Loucy (cell line): ENCODE measurements around the gene GRID2IP.
"Not testable (repeated sequence)": the region's sequence is repeated elsewhere in the genome, so short reads cannot be mapped to it uniquely, and the experiment has no call there.

ENCODE experiments used
- H2AFZ ChIP-seq: fragments of 200-600 bp; sonication (generic); 2 replicates; pipeline ENCODE4 v1.6.0; 2016; ENCODE audit warnings: antibody characterized with exemption, mild to moderate bottlenecking, low read length, moderate library complexity
- H3F3A ChIP-seq: fragments of 200-600 bp; 2 replicates; pipeline ENCODE4 v1.6.0; 2016; ENCODE audit warnings: antibody characterized with exemption, low read depth, mild to moderate bottlenecking
- H3K27me3 ChIP-seq: fragments of 200-600 bp; sonication (generic); 2 replicates; pipeline ENCODE4 v1.6.1; 2014; ENCODE audit warnings: low read length, mild to moderate bottlenecking; ENCODE audit not compliant: insufficient read depth, poor library complexity, severe bottlenecking
- H3K36me3 ChIP-seq: fragments of 200-600 bp; sonication (generic); 2 replicates; pipeline ENCODE4 v1.6.1; 2016; ENCODE audit warnings: low read length; ENCODE audit not compliant: insufficient read depth
- H3K4me1 ChIP-seq: fragments of 200-600 bp; sonication (generic); 2 replicates; pipeline ENCODE4 v1.5.1; 2014; ENCODE audit warnings: low read length, mild to moderate bottlenecking; ENCODE audit not compliant: insufficient read depth, poor library complexity, severe bottlenecking
- H3K4me2 ChIP-seq: fragments of 200-600 bp; sonication (generic); 2 replicates; pipeline ENCODE4 v1.6.0; 2014; ENCODE audit warnings: antibody characterized with exemption, low read length, low read depth, mild to moderate bottlenecking; ENCODE audit not compliant: poor library complexity, severe bottlenecking
- H3K4me3 ChIP-seq: fragments of 200-600 bp; sonication (generic); 2 replicates; pipeline ENCODE4 v1.5.1; 2014; ENCODE audit warnings: low read length, mild to moderate bottlenecking, mixed read lengths; ENCODE audit not compliant: poor library complexity, severe bottlenecking
- H3K79me2 ChIP-seq: fragments of 200-600 bp; sonication (generic); 2 replicates; pipeline ENCODE4 v1.6.1; 2014; ENCODE audit warnings: low read length; ENCODE audit not compliant: insufficient read depth
- H3K9ac ChIP-seq: fragments of 200-600 bp; sonication (generic); 2 replicates; pipeline ENCODE4 v1.6.0; 2014; ENCODE audit warnings: mild to moderate bottlenecking, low read depth, low read length, moderate library complexity; ENCODE audit not compliant: poor library complexity, severe bottlenecking
- H3K9me2 ChIP-seq: fragments of 200-600 bp; sonication (generic); replicated peaks from 2 replicates; pipeline ENCODE4 v1.6.1; 2016; ENCODE audit warnings: low read depth, low read length, mixed read lengths
- H3K9me3 ChIP-seq: fragments of 200-600 bp; sonication (generic); 2 replicates; pipeline ENCODE4 v1.6.1; 2014; ENCODE audit warnings: mild to moderate bottlenecking, antibody characterized with exemption, low read length, low read depth; ENCODE audit not compliant: insufficient read depth
- H4K20me1 ChIP-seq: fragments of 200-600 bp; sonication (generic); 2 replicates; pipeline ENCODE4 v1.6.0; 2014; ENCODE audit warnings: antibody characterized with exemption, low read length, mild to moderate bottlenecking; ENCODE audit not compliant: insufficient read depth, poor library complexity, severe bottlenecking
- EZH2phosphoT487 ChIP-seq: fragments of 200-600 bp; IDR thresholded peaks from 2 replicates; pipeline ENCODE4 v1.6.1; 2018; ENCODE audit warnings: antibody characterized with exemption, mild to moderate bottlenecking, moderate library complexity, borderline replicate concordance
- TF ChIP-seq, protein P1 (sequence below): fragments of 200-600 bp; sonication (generic); conservative IDR thresholded peaks from 2 replicates; pipeline ENCODE4 v1.5.1; 2014; ENCODE audit warnings: mild to moderate bottlenecking, antibody characterized with exemption, low read length

Gene GRID2IP

DNA sequence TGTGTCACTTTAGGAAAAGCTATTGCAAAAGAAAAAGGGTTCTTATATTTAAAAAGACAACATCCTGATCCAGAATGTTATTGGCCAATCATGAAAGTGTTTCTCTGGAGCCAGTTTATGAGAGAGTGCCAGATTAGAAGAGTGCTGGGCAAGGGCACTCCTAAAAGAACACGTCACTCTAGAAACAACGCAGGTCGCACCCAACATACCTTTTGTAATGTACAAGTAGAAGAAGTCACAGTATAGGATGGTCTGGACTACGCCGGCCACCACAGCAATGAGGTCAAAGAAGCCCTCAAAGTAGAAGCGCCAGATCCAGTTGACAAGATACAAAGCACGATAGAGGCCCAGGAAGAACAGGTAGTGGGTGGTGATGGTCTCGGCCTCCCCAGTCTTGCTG, 85.4 kb downstream of the GRID2IP start:
- Histone ChIP-seq H3F3A (no peaks in the 10 kb centered on the region), H3K9me2 (no peaks in the 10 kb centered on the region), H3K79me2 (no peaks in the 10 kb centered on the region), H2AFZ (no peak overlapping the region), H3K4me1 (no peaks in the 10 kb centered on the region), H3K9ac (no peak overlapping the region), H3K4me3 (no peak overlapping the region), H3K4me2 (no peak overlapping the region), H3K36me3 (peaks cover 64% of the 10 kb centered on the region), H4K20me1 (no peaks in the 10 kb centered on the region), H3K27me3 (no peaks in the 10 kb centered on the region), H3K9me3 (no peaks in the 10 kb centered on the region)
- TF ChIP-seq, protein P1, sequence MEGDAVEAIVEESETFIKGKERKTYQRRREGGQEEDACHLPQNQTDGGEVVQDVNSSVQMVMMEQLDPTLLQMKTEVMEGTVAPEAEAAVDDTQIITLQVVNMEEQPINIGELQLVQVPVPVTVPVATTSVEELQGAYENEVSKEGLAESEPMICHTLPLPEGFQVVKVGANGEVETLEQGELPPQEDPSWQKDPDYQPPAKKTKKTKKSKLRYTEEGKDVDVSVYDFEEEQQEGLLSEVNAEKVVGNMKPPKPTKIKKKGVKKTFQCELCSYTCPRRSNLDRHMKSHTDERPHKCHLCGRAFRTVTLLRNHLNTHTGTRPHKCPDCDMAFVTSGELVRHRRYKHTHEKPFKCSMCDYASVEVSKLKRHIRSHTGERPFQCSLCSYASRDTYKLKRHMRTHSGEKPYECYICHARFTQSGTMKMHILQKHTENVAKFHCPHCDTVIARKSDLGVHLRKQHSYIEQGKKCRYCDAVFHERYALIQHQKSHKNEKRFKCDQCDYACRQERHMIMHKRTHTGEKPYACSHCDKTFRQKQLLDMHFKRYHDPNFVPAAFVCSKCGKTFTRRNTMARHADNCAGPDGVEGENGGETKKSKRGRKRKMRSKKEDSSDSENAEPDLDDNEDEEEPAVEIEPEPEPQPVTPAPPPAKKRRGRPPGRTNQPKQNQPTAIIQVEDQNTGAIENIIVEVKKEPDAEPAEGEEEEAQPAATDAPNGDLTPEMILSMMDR = no peak
- no peak for TF ChIP-seq EZH2phosphoT487

DNA sequence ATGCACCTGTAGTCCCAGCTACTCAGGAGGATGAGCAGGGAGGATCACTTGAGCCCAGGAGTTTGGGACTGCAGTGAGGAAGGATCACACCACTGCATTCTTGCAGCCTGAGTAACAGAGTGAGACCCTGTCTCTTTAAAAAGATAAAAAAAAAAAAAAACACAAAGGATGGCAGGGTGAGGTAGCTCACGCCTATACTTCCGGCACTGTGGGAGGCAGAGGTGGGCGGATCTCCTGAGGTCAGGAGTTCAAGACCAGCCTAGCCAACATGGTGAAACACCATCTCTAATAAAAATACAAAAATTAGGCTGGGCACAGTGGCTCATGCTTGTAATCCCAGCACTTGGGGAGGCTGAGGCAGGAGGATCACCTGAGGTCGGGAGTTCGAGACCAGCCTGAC, 87.7 kb downstream of the GRID2IP start:
- H3K4me3 ChIP-seq, H3F3A ChIP-seq, H2AFZ ChIP-seq, H3K79me2 ChIP-seq, H3K9me2 ChIP-seq, H4K20me1 ChIP-seq, H3K9me3 ChIP-seq, H3K9ac ChIP-seq, H3K27me3 ChIP-seq, H3K4me2 ChIP-seq, H3K4me1 ChIP-seq: not testable (repeated sequence)
- H3K36me3 ChIP-seq = peaks cover 51% of the 10 kb centered on the region

DNA sequence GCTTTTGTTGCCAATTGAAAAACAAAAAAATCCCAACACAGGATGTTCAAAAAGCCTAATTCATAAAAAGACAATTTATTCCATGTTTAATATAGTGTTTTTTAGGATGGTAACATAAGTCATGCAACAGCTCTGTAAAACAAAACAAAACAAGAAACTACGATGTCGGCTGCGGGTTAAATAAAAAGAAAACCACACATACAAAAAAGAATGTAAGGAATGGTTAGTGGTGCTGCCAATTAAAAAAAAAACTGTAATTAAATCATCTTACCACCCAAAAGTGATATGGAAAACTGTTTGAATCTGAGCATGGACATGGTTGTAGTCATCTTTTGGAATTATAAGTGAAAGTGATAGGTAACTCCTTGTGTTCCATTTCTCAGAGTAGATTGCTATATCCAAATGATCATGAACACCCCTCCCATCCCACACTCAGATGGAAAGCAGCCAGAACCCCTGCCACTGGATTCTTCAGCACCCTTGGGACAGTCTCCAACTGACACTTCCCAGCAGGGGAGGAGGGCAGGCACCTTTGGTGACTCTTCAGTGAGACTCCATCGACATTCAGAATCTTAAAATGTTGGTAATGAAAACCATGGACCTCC, 89.2 kb downstream of the GRID2IP start:
- H3F3A ChIP-seq = no peaks in the 10 kb centered on the region

More for the DNA sequence above, 89.2 kb downstream of the GRID2IP start:
- Histone ChIP-seq H3K9ac (no peak overlapping the region), H3K4me3 (no peak overlapping the region), H3K4me2 (no peak overlapping the region), H4K20me1 (no peaks in the 10 kb centered on the region), H2AFZ (no peak overlapping the region), H3K36me3 (peaks cover 39% of the 10 kb centered on the region), H3K9me3 (no peaks in the 10 kb centered on the region), H3K9me2 (no peaks in the 10 kb centered on the region), H3K79me2 (no peaks in the 10 kb centered on the region), H3K4me1 (no peaks in the 10 kb centered on the region), H3K27me3 (no peaks in the 10 kb centered on the region)
- no peak for TF ChIP-seq EZH2phosphoT487
- TF ChIP-seq, protein P1 = no peak
